Spinal cord (tissue), 10 donors: ENCODE measurements around the gene ANO1. TPM values are rescaled to one million over a fixed set of nuclear protein-coding genes. Genes with fewer than 3 reads are reported as not detected.

ENCODE experiments used
- DNase-seq, 6 donors: peaks; one replicate each; pipeline versions ENCODE4 v3.0.0 to v3.0.0-alpha.2; 2013 to 2015; ENCODE audit warnings: low spot score in 6 of 6, low read depth in 4 of 6
- H3K27ac ChIP-seq: one replicate; pipeline ENCODE4 v1.5.1; 2013; ENCODE audit warnings: low read depth, low read length, control low read depth
- H3K27me3 ChIP-seq: one replicate; pipeline ENCODE4 v1.6.1; 2013; ENCODE audit warnings: low read length; ENCODE audit not compliant: control insufficient read depth, insufficient read depth
- H3K36me3 ChIP-seq: one replicate; pipeline ENCODE4 v1.6.1; 2013; ENCODE audit warnings: low read length; ENCODE audit not compliant: control insufficient read depth, insufficient read depth
- H3K4me1 ChIP-seq: one replicate; pipeline ENCODE4 v1.6.1; 2013; ENCODE audit warnings: low read length; ENCODE audit not compliant: control insufficient read depth, insufficient read depth
- H3K4me3 ChIP-seq: one replicate; pipeline ENCODE4 v1.5.1; 2013; ENCODE audit warnings: low read depth, low read length, control low read depth
- H3K9me3 ChIP-seq: one replicate; pipeline ENCODE4 v1.6.1; 2013; ENCODE audit warnings: low read length; ENCODE audit not compliant: control insufficient read depth, insufficient read depth
- WGBS: methylation state at CpG from one replicate; pipeline ENCODE4 v1.1.5; 2013; ENCODE audit warnings: missing lambda C conversion rate; ENCODE audit not compliant: insufficient coverage; 5-methylcytosine and 5-hydroxymethylcytosine counted together
- polyA plus RNA-seq, 2 donors: library from polyadenylated mRNA; unstranded; fragments of 120-200 nt; gene quantifications; one replicate each; pipeline ENCODE4 v1.2.1, GENCODE V29; 2013; ENCODE audit not compliant: insufficient read length in 2 of 2
- total RNA-seq, 2 donors: library from RNA; depleted of rRNA in 1 of 2; stranded (reverse); fragments of 120-200 nt in 1 of 2; fragments of >200 nt in 1 of 2; gene quantifications; one replicate each; pipeline versions ENCODE4 v1.2.3 to v1.2.4, GENCODE V29; 2013 to 2014
- donor health status: healthy.

Gene ANO1
- total and polyA plus RNA-seq, 4 donors = 2.6 to 3.6 (median 2.8) TPM

DNA sequence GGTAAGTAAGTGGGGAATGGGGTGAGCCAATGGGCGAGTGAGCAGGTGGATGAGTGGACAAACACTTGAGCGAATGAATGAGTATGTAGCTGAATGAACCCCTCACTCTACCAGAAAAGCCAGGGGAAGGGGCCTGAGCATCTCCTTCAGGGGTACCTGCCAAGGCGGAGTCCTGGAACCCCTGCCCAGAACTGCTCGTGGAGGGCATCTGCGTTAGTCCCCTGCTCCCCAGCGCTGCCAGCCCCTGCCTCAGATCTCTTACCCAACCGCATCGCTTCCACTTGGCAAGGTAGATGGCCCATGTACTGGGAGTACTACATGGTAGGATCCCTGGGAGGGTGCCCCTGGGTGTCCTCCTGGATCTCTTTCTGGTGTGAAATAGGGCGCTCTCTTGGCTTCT is 7.4 kb upstream of the ANO1 start:
- no peaks in the 10 kb centered on the region for H3K36me3 ChIP-seq
- no peak for DNase-seq
- 97% methylated on average over 3 of the region's 9 CpGs for WGBS
- no peak overlapping the region for H3K4me3 ChIP-seq
- peaks cover 53% of the 10 kb centered on the region for H3K27me3 ChIP-seq
- H3K27ac ChIP-seq = no peak overlapping the region
- H3K9me3 ChIP-seq = no peaks in the 10 kb centered on the region
- H3K4me1 ChIP-seq = peaks cover 26% of the 10 kb centered on the region

DNA sequence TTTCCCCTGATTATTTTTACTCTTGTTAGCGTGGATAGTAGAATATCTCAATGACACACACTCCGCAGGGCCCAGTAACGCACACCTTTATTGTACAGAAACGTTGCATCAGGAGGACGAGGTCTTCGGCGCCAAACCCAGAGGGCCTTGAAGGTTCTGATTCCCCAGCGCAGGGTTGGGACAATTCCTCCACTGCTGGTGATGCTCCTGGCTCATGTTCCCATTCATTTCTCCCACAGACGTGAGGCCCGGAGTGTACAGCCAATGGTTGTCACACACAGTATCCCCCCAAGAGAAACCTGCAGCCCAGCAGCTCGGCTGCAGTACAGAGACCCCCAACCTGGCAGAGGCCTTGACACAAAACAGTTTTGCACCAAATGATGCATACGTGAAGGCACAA is 6.1 kb upstream of the ANO1 start:
- WGBS = 72% methylated on average over 11 of the region's 12 CpGs
- H3K27me3 ChIP-seq = peaks cover 61% of the 10 kb centered on the region

GRCh38 chr11:70072461-70072860 is 5.7 kb upstream of the ANO1 start:
- no peak overlapping the region for H3K27ac ChIP-seq
- H3K4me1 ChIP-seq = peaks cover 26% of the 10 kb centered on the region
- H3K4me3 ChIP-seq = no peak overlapping the region
- peaks cover 62% of the 10 kb centered on the region for H3K27me3 ChIP-seq
- WGBS = 68% methylated on average over 12 of the region's 12 CpGs
- no peaks in the 10 kb centered on the region for H3K36me3 ChIP-seq
- no peaks in the 10 kb centered on the region for H3K9me3 ChIP-seq
- no peak for DNase-seq

More for the DNA sequence above, 6.1 kb upstream of the ANO1 start:
- no peak overlapping the region for H3K27ac ChIP-seq
- no peaks in the 10 kb centered on the region for H3K9me3 ChIP-seq
- H3K36me3 ChIP-seq = no peaks in the 10 kb centered on the region
- no peak for DNase-seq
- peaks cover 26% of the 10 kb centered on the region for H3K4me1 ChIP-seq
- no peak overlapping the region for H3K4me3 ChIP-seq

GRCh38 chr11:70072861-70073755 is 5.0 kb upstream of the ANO1 start:
- H3K27ac ChIP-seq = no peak overlapping the region
- WGBS = 28% methylated on average over 17 of the region's 21 CpGs
- no peak overlapping the region for H3K4me3 ChIP-seq
- no peaks in the 10 kb centered on the region for H3K9me3 ChIP-seq
- H3K27me3 ChIP-seq = peaks cover 61% of the 10 kb centered on the region
- H3K4me1 ChIP-seq = peaks cover 26% of the 10 kb centered on the region
- H3K36me3 ChIP-seq = no peaks in the 10 kb centered on the region
- DNase-seq = peak in 1 of 6 donors; percentile 64

DNA sequence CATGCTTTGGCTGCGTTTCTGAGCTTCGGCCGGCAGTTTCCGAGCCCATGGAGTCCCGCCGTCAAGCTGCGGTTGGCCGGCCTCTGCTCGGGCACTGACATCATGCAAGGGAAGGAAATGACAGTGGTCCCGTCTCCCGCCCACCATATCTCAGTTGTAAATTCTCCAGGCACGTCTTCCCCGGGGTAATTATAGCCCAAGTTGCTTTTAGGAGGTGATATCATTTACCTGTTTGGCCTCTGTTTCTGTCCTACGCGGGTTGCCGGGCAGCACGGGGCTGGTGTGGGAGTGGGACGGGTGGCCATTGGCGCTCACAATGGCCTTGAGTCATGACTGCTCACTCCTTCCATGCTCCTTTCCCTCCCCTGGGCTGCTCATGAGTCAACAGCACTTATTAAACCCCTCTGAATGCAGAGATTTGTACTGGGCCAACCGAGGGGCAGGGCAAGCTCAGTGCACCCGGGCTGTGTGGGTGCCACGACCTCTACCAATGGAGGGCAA is 4.2 kb upstream of the ANO1 start:
- Histone ChIP-seq H3K27ac (no peak overlapping the region), H3K36me3 (no peaks in the 10 kb centered on the region), H3K4me3 (no peak overlapping the region), H3K27me3 (peaks cover 56% of the 10 kb centered on the region), H3K4me1 (peaks cover 20% of the 10 kb centered on the region), H3K9me3 (no peaks in the 10 kb centered on the region)
- WGBS = 25% methylated on average over 9 of the region's 22 CpGs
- DNase-seq = no peak

DNA sequence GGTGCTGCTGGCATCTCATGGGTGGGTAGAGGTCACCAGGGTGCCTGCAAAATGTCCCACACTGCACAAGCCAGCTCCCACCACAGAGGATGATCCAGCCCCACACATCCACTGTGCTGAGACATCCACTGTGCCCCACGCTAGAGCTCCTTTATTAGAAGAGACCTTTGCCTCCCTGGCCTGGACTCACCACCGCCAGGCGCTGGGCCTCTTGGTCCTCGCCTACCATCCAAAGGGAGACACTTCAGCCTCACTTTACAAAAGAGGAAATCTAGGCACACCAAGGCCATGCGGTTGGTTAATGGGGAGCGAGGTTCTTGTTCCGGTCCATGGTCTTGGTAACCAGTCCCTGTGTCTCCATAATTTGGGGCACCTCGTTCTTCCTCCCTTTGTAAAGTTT is 3.4 kb upstream of the ANO1 start:
- no peaks in the 10 kb centered on the region for H3K36me3 ChIP-seq
- no peak for DNase-seq

DNA sequence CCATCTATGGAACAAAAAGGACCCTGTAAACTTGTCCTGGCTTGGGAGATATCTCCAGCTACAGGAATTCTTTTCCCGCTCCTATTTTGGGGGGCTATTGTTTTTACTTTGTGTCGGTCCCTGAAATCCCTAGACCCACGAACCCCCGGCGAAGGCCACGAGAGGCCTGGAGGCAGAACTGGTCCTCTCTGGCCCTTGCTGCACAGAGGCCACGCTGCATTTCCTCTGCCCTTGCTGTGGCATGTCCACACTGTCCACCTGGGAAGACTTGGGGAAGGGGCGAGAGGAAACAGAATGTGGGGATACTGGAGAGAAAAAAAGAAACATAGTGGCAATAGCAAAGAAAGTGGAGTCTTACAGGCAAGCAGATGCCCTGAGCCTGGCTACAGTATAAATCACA is 2.3 kb upstream of the ANO1 start:
- Histone ChIP-seq H3K36me3 (no peaks in the 10 kb centered on the region), H3K4me1 (peaks cover 22% of the 10 kb centered on the region), H3K27me3 (peaks cover 71% of the 10 kb centered on the region), H3K4me3 (no peak overlapping the region), H3K27ac (no peak overlapping the region), H3K9me3 (no peaks in the 10 kb centered on the region)
- WGBS = 91% methylated on average over 7 of the region's 8 CpGs
- DNase-seq = no peak

More for the DNA sequence above, 3.4 kb upstream of the ANO1 start:
- Histone ChIP-seq H3K9me3 (no peaks in the 10 kb centered on the region), H3K4me3 (no peak overlapping the region), H3K4me1 (peaks cover 22% of the 10 kb centered on the region), H3K27me3 (peaks cover 64% of the 10 kb centered on the region), H3K27ac (no peak overlapping the region)
- WGBS = 92% methylated on average over 8 of the region's 8 CpGs

GRCh38 chr11:70076461-70076931 is 1.6 kb upstream of the ANO1 start:
- no peak overlapping the region for H3K27ac ChIP-seq
- H3K4me1 ChIP-seq = peaks cover 22% of the 10 kb centered on the region
- DNase-seq = no peak
- peaks cover 69% of the 10 kb centered on the region for H3K27me3 ChIP-seq
- 84% methylated on average over 5 of the region's 6 CpGs for WGBS
- no peaks in the 10 kb centered on the region for H3K36me3 ChIP-seq
- no peaks in the 10 kb centered on the region for H3K9me3 ChIP-seq
- H3K4me3 ChIP-seq = no peak overlapping the region

DNA sequence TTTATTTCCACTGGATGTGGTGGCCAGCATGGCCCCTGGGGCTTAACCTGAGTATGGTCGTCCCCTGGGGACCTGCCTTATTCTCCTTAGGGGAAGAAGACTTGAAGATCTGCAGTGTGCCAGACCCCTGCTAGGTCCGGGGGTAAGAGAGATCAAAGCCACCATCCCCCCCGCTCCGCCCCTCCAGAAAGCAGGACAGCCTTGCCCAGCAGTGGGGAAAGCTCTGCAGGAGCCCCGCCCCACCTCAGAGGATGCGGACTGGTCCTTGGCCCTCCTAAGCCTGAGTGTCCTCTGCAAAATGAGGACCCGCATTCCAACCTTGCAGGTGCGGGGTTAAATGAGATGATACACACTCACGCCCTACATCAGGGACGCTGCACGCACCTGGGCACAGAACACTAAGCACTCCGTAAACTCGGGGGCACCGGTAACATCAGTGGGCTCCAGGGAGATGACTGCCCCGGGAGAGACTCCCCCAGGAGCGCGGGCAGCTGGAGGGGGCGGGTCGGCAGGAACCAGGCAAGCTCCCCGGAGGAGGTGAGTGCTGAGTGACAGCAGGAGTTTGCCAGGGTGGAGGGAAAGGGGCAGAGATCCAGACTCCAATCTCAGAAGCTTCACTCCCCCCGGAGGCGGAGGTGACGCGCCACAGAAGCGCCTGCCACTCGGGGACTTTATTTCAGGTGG is 564 bp upstream of the ANO1 start:
- no peaks in the 10 kb centered on the region for H3K36me3 ChIP-seq
- peaks cover 75% of the 10 kb centered on the region for H3K27me3 ChIP-seq
- no peaks in the 10 kb centered on the region for H3K9me3 ChIP-seq
- no peak overlapping the region for H3K27ac ChIP-seq
- WGBS = 16% methylated on average over 24 of the region's 26 CpGs
- no peak for DNase-seq
- H3K4me3 ChIP-seq = peak overlapping the region; percentile 26
- peaks cover 18% of the 10 kb centered on the region for H3K4me1 ChIP-seq
